ENCODE data around the gene SDCCAG8.

GRCh38 chr1:243543501-243543900, 287.7 kb downstream of the SDCCAG8 start:
- TF ChIP-seq CTCF (IDR thresholded peaks at IDR 0.05) (no peak), POLR2A (IDR thresholded peaks at IDR 0.05) (no peak)

Measured in body of pancreas (tissue), 4 donors.